NCI-H2081 treated with DMSO at 0.1 percent for 48 hours (cell line): Measurements from ENCODE around the gene TMEM128.
"Not testable (repeated sequence)": the region's sequence is repeated elsewhere in the genome, so short reads cannot be mapped to it uniquely, and the experiment has no call there.

ENCODE experiments used
- DNase-seq: peaks from one replicate; lab custom pipeline; 2025; lab: John Stamatoyannopoulos, UW

Gene TMEM128

DNA sequence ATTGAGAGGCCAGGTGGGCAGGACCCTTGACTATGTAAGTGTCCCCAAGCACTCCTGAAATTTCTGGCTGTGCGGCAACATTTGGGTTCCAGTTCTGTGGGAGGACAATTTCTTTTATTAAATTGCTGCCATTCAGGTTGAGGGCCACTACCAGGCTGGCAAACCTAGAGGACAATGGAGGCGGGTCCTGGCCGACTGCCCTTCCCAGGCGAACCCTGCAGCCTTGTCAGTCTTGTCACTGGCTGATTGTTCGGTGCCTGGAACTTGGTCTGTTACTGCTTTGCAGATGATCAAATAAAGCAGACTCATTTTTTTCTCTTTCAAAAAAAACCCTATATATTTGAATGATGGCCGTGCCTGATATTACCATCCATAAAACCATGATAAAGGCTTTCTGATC is 6.6 kb upstream of the TMEM128 start:
- DNase-seq = no peak

GRCh38 chr4:4254199-4254598 is 6.2 kb upstream of the TMEM128 start:
- no peak for DNase-seq

DNA sequence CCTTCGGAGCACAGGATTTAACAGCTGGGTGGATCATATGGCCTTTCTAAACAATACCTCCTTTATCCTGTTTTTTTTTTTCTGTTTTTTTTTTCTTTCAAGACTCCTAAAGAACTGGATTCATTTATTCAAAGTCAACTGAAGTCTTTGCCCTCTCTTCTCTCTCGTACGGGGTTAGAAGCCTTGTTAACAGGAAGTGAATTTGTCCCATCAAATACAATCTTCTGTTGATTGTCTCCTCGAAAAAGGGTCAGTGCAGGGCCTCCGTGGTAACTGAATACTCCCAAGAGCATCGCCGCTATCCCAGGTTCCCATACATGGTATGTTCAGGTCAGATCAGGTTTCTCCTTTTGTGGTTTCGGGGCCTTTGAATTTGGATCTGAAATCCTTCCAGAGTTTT is 1.8 kb upstream of the TMEM128 start:
- DNase-seq = no peak

GRCh38 chr4:4249342-4249741 is 1.3 kb upstream of the TMEM128 start:
- not testable (repeated sequence) for DNase-seq

- DNase-seq = no peak
Measured at GRCh38 chr4:4248885-4249203, 821 bp upstream of the TMEM128 start.

GRCh38 chr4:4247696-4248028 is 361 bp downstream of the TMEM128 start:
- no peak for DNase-seq

DNA sequence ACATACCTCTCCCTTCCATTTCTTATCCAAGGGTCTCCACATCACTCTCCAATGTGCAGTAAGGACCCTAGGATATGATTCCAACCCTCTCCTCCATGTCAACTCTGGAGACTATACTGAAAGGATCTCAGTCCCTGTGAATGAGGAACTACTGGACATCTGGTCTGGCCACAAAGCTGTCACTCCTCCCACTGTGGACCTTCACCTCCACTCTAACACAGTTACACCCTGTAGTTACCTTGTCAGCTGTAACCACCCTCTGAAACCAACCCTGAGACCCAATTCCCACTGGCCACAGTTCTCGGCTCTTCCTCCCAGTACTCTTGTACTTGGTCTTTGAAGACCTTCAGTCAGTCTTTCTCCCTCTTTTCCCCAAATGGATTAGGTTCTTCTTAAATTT is 2.9 kb downstream of the TMEM128 start:
- DNase-seq = no peak

- not testable (repeated sequence) for DNase-seq
Measured at GRCh38 chr4:4239551-4239950, 8.5 kb downstream of the TMEM128 start.

DNA sequence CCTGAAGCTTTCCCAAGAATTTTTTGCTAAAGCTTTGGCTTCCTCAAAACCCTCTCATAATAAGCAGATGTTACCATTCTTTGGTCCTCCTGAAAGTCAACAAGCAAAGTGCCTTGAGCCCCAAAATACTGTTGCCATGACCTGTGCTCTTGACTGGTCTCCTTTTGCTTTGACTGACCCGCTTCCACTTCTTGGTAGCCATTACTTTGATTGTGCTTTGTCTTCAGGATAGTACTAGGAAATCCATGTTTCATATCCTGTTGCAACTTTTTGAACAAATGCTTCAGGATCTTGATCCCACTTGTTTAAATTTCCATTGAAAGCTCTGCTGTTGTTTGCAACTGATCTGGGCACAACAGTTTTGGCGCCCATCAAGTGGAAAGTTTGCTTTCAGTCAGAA is 14.4 kb downstream of the TMEM128 start:
- DNase-seq = no peak

GRCh38 chr4:4228356-4228668 is 19.7 kb downstream of the TMEM128 start:
- DNase-seq = no peak

GRCh38 chr4:4227510-4228355 is 20.3 kb downstream of the TMEM128 start:
- no peak for DNase-seq

DNA sequence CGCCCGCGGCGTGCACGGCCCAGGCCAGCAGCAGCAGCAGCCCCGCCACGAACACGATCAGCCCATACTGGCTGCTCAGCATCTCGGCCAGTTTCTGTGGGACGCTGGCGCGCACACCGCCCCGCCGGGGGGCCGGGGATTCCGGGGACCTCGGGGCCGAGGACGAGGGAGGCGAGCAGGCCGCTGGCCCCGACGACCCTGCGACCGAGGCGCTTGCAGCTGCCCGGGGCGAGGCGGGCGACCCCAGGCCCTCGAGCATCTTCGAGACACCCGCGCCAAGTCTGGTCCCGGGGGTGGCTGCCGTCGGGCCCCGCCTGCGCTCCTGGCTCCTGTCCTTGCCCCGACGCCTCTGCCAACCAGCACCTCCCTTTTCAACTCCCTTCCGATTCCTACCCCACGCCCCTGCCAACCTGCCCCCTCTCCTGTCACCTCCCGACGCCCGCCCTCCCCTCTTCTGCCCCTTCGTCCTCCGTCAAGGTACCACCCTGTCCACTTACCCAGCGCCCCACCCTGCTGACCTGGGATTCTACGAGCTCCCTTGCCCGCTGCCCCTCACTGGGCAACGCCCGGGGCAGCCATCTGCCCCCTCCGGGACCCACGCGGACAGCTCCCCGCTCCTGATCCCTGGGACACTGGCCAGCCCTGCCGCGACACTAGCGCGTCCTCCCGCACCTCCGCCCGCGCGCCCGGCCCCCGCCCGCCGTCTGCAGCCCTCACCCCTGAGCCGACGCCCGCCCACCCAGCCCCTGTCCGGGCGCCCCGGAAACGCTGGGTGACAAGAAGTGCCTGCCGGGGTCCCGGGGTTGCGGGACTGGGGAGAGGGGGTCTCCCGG is 21.2 kb downstream of the TMEM128 start, which contains the start of gene OTOP1:
TSS of gene OTOP1 (minus strand) at position 324 of the 833 bp plus-strand sequence. CDS start at position 259, 65 bp downstream.
- DNase-seq = no peak

DNA sequence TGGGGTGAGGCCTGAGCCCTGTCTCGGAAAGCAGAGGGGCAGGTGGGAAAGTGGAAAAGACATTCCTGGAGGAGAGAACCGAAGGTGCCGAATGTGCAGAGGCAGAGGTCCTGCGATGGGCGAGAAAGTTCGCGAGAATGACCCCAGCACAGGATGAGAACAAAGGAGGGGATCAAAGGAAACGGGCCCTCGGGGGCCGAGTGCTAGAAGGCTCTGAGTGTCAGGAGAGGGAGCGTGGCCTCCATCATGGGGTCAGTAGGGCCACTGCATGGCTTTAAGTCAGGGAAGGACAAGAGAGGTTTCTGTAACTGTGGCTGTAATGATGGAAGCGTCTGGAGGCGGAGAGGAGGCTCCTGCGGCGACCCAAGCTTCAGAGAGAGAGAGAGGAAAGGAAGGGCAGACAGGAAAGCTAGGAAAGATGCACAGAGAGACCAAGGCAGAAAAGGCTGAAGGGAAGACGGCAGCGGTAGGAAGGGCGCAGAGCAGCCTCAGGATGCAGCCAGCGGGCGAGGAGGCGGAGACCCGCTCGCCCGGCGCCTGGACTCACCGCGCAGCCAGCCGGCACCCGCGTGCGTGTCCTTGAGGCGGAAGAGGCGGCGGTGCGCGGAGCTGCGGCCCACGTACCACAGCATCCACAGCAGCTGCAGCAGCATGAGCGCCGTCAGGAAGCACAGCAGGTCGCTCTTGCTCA is 22.0 kb downstream of the TMEM128 start:
- DNase-seq = no peak

GRCh38 chr4:4217113-4217512 is 30.9 kb downstream of the TMEM128 start:
- no peak for DNase-seq

DNA sequence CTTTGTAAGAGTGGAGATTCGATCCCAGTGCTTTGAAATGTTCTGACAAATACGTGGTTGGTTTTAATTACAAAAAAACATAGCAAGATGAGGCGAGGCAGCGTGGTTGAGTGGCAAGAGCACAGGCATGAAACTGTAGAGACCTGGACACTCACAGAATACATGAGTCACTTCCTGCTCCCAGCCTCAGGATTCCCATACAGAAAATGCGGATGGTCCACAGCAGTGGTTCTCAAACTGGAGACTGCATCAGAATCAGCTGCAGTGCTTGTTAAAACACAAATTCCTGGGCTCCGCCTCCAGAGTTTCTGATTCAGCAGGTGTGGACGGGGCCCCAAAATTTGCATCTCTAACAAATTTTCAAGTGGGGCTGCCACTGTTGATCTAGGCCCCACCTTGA is 31.4 kb downstream of the TMEM128 start:
- no peak for DNase-seq

- DNase-seq = not testable (repeated sequence)
Measured at GRCh38 chr4:4213674-4214073, 34.3 kb downstream of the TMEM128 start.

- DNase-seq = no peak
Measured at GRCh38 chr4:4206204-4206603, 41.8 kb downstream of the TMEM128 start.

- DNase-seq = no peak
Measured at GRCh38 chr4:4204401-4204745, 43.6 kb downstream of the TMEM128 start.

- no peak for DNase-seq
Measured at GRCh38 chr4:4203688-4204400, 44.2 kb downstream of the TMEM128 start.

DNA sequence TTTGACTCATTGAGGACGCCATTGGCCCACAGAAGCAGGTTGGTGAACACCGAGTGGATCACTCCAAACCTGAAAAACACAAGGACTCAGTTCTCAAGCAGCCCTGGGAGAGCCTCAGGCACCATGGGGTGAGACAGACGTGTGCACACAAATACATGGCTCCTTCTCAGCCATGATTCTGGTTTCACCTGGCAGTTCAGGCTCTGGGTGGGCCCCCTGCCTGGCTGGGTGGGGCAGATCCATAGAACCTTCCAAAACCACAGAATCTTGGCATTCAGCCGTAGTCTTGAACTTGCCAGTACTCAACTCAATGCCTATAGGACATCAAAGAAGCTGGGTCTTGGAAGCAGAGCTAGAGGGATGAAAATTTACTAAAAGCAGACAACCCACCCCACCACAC is 45.5 kb downstream of the TMEM128 start:
- DNase-seq = no peak

GRCh38 chr4:4200624-4201023 is 47.4 kb downstream of the TMEM128 start:
- no peak for DNase-seq

DNA sequence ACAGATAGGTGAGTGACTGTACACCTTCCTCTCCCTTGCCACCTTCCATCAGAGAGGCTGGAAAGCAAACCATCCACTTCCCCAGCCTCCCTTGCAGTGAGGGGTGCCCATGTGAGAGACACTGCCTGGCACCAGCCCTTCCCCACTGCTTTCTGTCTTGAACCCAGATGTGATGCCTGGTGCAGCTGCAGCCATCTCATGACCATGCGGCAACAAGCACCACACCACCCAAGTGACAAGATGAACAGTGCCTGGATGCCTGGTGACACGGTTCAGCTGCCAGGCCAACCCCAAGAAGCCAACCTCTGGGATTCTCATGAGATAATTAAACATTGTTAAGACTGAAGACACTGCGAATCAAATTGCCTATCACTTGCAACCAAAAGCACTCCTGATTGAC is 52.7 kb downstream of the TMEM128 start:
- no peak for DNase-seq
